Stimulated activated CD4-positive, alpha-beta T cell treated with anti-CD3 and anti-CD28 coated beads, Interleukin-15, amount 100 ng/mL, for 1 hour (primary cell): ENCODE data around the gene DNAAF5.

Experiments used
- DNase-seq, 2 donors: peaks; one replicate each; pipeline ENCODE4 v3.0.0-alpha.2; 2020; ENCODE audit warnings: low read depth in 1 of 2, low spot score in 1 of 2

The DNAAF5 gene

GRCh38 chr7:726084-726853 lies at the start of gene DNAAF5:
Gene DNAAF5, plus strand, starts transcription at chr7:726699. Its CDS starts 22 bp downstream, at chr7:726721.
- peak; percentile 70 to 85 for DNase-seq

GRCh38 chr7:676972-677385 lies 49.5 kb upstream of the DNAAF5 start:
- DNase-seq: no peak

GRCh38 chr7:680411-681127 lies 45.9 kb upstream of the DNAAF5 start:
- no peak for DNase-seq

- DNase-seq: no peak
Measured at GRCh38 chr7:681551-682307, 44.8 kb upstream of the DNAAF5 start.

GRCh38 chr7:682810-683209 lies 43.7 kb upstream of the DNAAF5 start:
- DNase-seq: no peak

- no peak for DNase-seq
Measured at GRCh38 chr7:683526-684205, 42.8 kb upstream of the DNAAF5 start.

GRCh38 chr7:684416-684815 lies 42.1 kb upstream of the DNAAF5 start:
- no peak for DNase-seq

- DNase-seq: no peak
Measured at GRCh38 chr7:685540-685939, 41.0 kb upstream of the DNAAF5 start.

GRCh38 chr7:690478-691360 lies 35.8 kb upstream of the DNAAF5 start:
- no peak for DNase-seq

GRCh38 chr7:691361-692045 lies 35.0 kb upstream of the DNAAF5 start:
- no peak for DNase-seq

- DNase-seq: no peak
Measured at GRCh38 chr7:693280-693679, 33.2 kb upstream of the DNAAF5 start.

- no peak for DNase-seq
Measured at GRCh38 chr7:696426-696811, 30.1 kb upstream of the DNAAF5 start.

- no peak for DNase-seq
Measured at GRCh38 chr7:696812-697551, 29.5 kb upstream of the DNAAF5 start.

GRCh38 chr7:698515-699475 lies 27.7 kb upstream of the DNAAF5 start:
- DNase-seq: no peak

- DNase-seq: no peak
Measured at GRCh38 chr7:699476-700170, 26.9 kb upstream of the DNAAF5 start.

GRCh38 chr7:701086-701671 lies 25.3 kb upstream of the DNAAF5 start:
- no peak for DNase-seq

- DNase-seq: no peak
Measured at GRCh38 chr7:703049-703448, 23.4 kb upstream of the DNAAF5 start.
